Esophagus squamous epithelium (tissue), 5 donors: ENCODE results near the gene MOK. TPM values are rescaled to one million over a fixed set of nuclear protein-coding genes. Genes with fewer than 3 reads are reported as not detected.

Experiments
- DNase-seq: peaks from one replicate; lab custom pipeline; 2025; lab: John Stamatoyannopoulos, UW
- H3K27ac ChIP-seq, 4 donors: fragments of 200-600 bp; sonication (generic); one replicate each; pipeline ENCODE4 v1.5.1; 2016 to 2019; ENCODE audit warnings: mild to moderate bottlenecking in 1 of 4
- H3K27me3 ChIP-seq, 4 donors: fragments of 200-600 bp; sonication (generic); 1 replicate in 3 of 4; 2 replicates in 1 of 4; pipeline versions ENCODE4 v1.5.1 to v1.6.0; 2017 to 2021; ENCODE audit warnings: antibody characterized with exemption in 1 of 4
- H3K36me3 ChIP-seq, 3 donors: fragments of 200-600 bp; sonication (generic); one replicate each; pipeline ENCODE4 v1.5.1; 2016 to 2019
- H3K4me1 ChIP-seq, 3 donors: fragments of 200-600 bp; sonication (generic); one replicate each; pipeline ENCODE4 v1.5.1; 2017 to 2019
- H3K4me3 ChIP-seq, 4 donors: fragments of 200-600 bp; sonication (generic); 1 replicate in 3 of 4; 2 replicates in 1 of 4; pipeline ENCODE4 v1.5.1; 2016 to 2019; ENCODE audit warnings: mild to moderate bottlenecking in 2 of 4, moderate library complexity in 1 of 4
- H3K9me3 ChIP-seq, 3 donors: fragments of 200-600 bp; sonication (generic); one replicate each; pipeline ENCODE4 v1.5.1; 2016 to 2019
- CTCF ChIP-seq, 6 experiments: fragments of 450-650 bp in 4 of 6; fragments of 200-600 bp in 2 of 6; sonication (generic) in 2 of 6; IDR thresholded peaks; one replicate each; pipeline ENCODE4 v1.5.1; 2016 to 2019; ENCODE audit warnings: antibody characterized with exemption in 6 of 6, mild to moderate bottlenecking in 4 of 6, moderate library complexity in 4 of 6
- POLR2A ChIP-seq, 4 donors: fragments of 450-650 bp; IDR thresholded peaks; one replicate each; pipeline ENCODE4 v1.6.1; 2017; ENCODE audit warnings: antibody characterized with exemption in 4 of 4, mild to moderate bottlenecking in 4 of 4, moderate library complexity in 3 of 4
- WGBS, 2 donors: methylation state at CpG; one replicate each; pipeline ENCODE4 v1.1.5; 2018; 5-methylcytosine and 5-hydroxymethylcytosine counted together
- intact Hi-C: fragments of 100-400 bp; cut with DNase I; formaldehyde crosslinking; loops from one replicate; pipeline ENCODE4 v1.15.0; 2022
- total RNA-seq, 4 donors: library from RNA; depleted of rRNA; stranded (reverse); fragments of >200 nt; gene quantifications; one replicate each; pipeline ENCODE4 v1.1.0, GENCODE V29; 2016
- donor health status: DM: yes; HTN: yes; CAD: no.

MOK gene
- total RNA-seq, 4 donors from 2014 or later = 6.2 to 8.3 (median 6.4) TPM

- DNase-seq = no peak
- H3K27me3 ChIP-seq = no peaks in the 10 kb centered on the region
- no peak for TF ChIP-seq POLR2A (IDR thresholded peaks at IDR 0.05)
- TF ChIP-seq CTCF (IDR thresholded peaks at IDR 0.05) = peak in 2 of 6 experiments; percentile 24 to 29
- WGBS, 2 donors = 75 to 86% methylated on average over 17 to 19 of the region's 19 CpGs
- H3K27ac ChIP-seq = no peak overlapping the region
- intact Hi-C loops = no loop called here
- no peaks in the 10 kb centered on the region for H3K9me3 ChIP-seq
- H3K4me3 ChIP-seq = no peak overlapping the region
- H3K4me1 ChIP-seq = no peaks in the 10 kb centered on the region
- H3K36me3 ChIP-seq = peaks cover 0 to 99% (median 15%) of the 10 kb centered on the region in 3 donors
Observed at GRCh38 chr14:102209224-102209966, 95.6 kb downstream of the MOK start.

- intact Hi-C loops = no loop called here
- no peak for DNase-seq
- Histone ChIP-seq H3K9me3 (no peaks in the 10 kb centered on the region), H3K27ac (no peak overlapping the region), H3K4me1 (no peaks in the 10 kb centered on the region), H3K36me3 (peaks cover under 1 to 100% (median 22%) of the 10 kb centered on the region in 3 donors), H3K4me3 (no peak overlapping the region), H3K27me3 (no peaks in the 10 kb centered on the region)
- no peak for TF ChIP-seq CTCF (IDR thresholded peaks at IDR 0.05)
- TF ChIP-seq POLR2A (IDR thresholded peaks at IDR 0.05) = no peak
- 90 to 91% methylated on average over 7 to 15 of the region's 17 CpGs for WGBS, 2 donors
Observed at GRCh38 chr14:102208741-102209140, 96.2 kb downstream of the MOK start.

GRCh38 chr14:102207831-102208365 lies 97.1 kb downstream of the MOK start:
- Histone ChIP-seq H3K27ac (no peak overlapping the region), H3K36me3 (peaks cover 5 to 100% (median 24%) of the 10 kb centered on the region in 3 donors), H3K4me1 (no peaks in the 10 kb centered on the region), H3K27me3 (no peaks in the 10 kb centered on the region), H3K9me3 (no peaks in the 10 kb centered on the region), H3K4me3 (no peak overlapping the region)
- whole genome bisulfite sequencing, 2 donors = 92 to 95% methylated on average over 6 to 12 of the region's 13 CpGs
- intact Hi-C loops = no loop called here
- TF ChIP-seq CTCF (IDR thresholded peaks at IDR 0.05) (no peak), POLR2A (IDR thresholded peaks at IDR 0.05) (no peak)
- no peak for DNase-seq

GRCh38 chr14:102206918-102207317 lies 98.0 kb downstream of the MOK start:
- Histone ChIP-seq H3K9me3 (no peaks in the 10 kb centered on the region), H3K27ac (no peak overlapping the region), H3K4me3 (no peak overlapping the region), H3K36me3 (peaks cover 5 to 100% (median 24%) of the 10 kb centered on the region in 3 donors), H3K4me1 (no peaks in the 10 kb centered on the region), H3K27me3 (no peaks in the 10 kb centered on the region)
- TF ChIP-seq CTCF (IDR thresholded peaks at IDR 0.05) (no peak), POLR2A (IDR thresholded peaks at IDR 0.05) (no peak)
- DNase-seq = no peak
- WGBS, 2 donors = 95% methylated on average over 7 to 8 of the region's 8 CpGs
- intact Hi-C loops = no loop called here

- H3K27ac ChIP-seq = no peak overlapping the region
- 82 to 85% methylated on average over 5 of the region's 5 CpGs for WGBS, 2 donors
- H3K9me3 ChIP-seq = no peaks in the 10 kb centered on the region
- no peaks in the 10 kb centered on the region for H3K4me1 ChIP-seq
- intact Hi-C loops = no loop called here
- H3K4me3 ChIP-seq = no peak overlapping the region
- peaks cover 5 to 100% (median 24%) of the 10 kb centered on the region in 3 donors for H3K36me3 ChIP-seq
- no peak for DNase-seq
- H3K27me3 ChIP-seq = no peaks in the 10 kb centered on the region
- TF ChIP-seq POLR2A (IDR thresholded peaks at IDR 0.05) (no peak), CTCF (IDR thresholded peaks at IDR 0.05) (no peak)
Observed at GRCh38 chr14:102205560-102205959, 99.4 kb downstream of the MOK start.
